H1 (cell line): Measurements from ENCODE around the gene TMEM135.

Source experiments
- BRCA1 ChIP-seq: IDR thresholded peaks from 2 replicates; pipeline ENCODE4 v1.6.1; 2012; ENCODE audit warnings: low read depth, low read length, improper control_type of control experiment
- CBX5 ChIP-seq: fragments of 300-800, 300-1000 bp; sonication (generic); IDR thresholded peaks from 2 replicates; pipeline ENCODE4 v1.7.1; 2016; ENCODE audit warnings: antibody characterized with exemption, low read length, low read depth
- CBX8 ChIP-seq: fragments of 300-800, 300-1000 bp; sonication (generic); IDR thresholded peaks from 2 replicates; pipeline ENCODE4 v1.7.1; 2016; ENCODE audit warnings: low read depth, low read length, borderline replicate concordance
- CHD1 ChIP-seq: IDR thresholded peaks from 2 replicates; pipeline ENCODE4 v1.6.1; 2012; ENCODE audit warnings: low read depth, low read length, improper control_type of control experiment
- EP300 ChIP-seq, 2 experiments: IDR thresholded peaks; 1 replicate in 1 of 2; 2 replicates in 1 of 2; pipeline ENCODE4 v1.6.1; 2011 to 2012; ENCODE audit warnings: low read depth in 2 of 2, low read length in 2 of 2, mild to moderate bottlenecking in 2 of 2, borderline replicate concordance in 1 of 2, inconsistent platforms in 1 of 2, moderate library complexity in 1 of 2
- JUND ChIP-seq: IDR thresholded peaks from 2 replicates; pipeline ENCODE4 v1.6.1; 2011; ENCODE audit warnings: mild to moderate bottlenecking, improper control_type of control experiment, low read length
- KDM1A ChIP-seq: fragments of 200-600, 300-600 bp; sonication (generic); IDR thresholded peaks from 2 replicates; pipeline ENCODE4 v1.7.1; 2016; ENCODE audit warnings: mild to moderate bottlenecking, low read length, borderline replicate concordance
- POLR2A ChIP-seq, 2 experiments: IDR thresholded peaks; 1 replicate in 1 of 2; 2 replicates in 1 of 2; pipeline ENCODE4 v1.6.1; 2011; ENCODE audit warnings: low read depth in 2 of 2, low read length in 2 of 2, mild to moderate bottlenecking in 2 of 2; ENCODE audit errors: control extremely low read depth in 1 of 2
- POLR2AphosphoS5 ChIP-seq: IDR thresholded peaks from 2 replicates; pipeline ENCODE4 v1.6.1; 2011; ENCODE audit warnings: low read depth, low read length
- RAD21 ChIP-seq, 2 experiments: IDR thresholded peaks in 1 of 2; conservative IDR thresholded peaks in 1 of 2; 2 replicates each; pipeline ENCODE4 v1.6.1; 2011; ENCODE audit warnings: low read depth in 2 of 2, low read length in 2 of 2, improper control_type of control experiment in 1 of 2, inconsistent platforms in 1 of 2, mild to moderate bottlenecking in 1 of 2, moderate library complexity in 1 of 2
- SRF ChIP-seq: IDR thresholded peaks from 2 replicates; pipeline ENCODE4 v1.6.1; 2011; ENCODE audit warnings: mild to moderate bottlenecking, low read depth, low read length, moderate library complexity
- ZNF274 ChIP-seq: IDR thresholded peaks from 2 replicates; pipeline ENCODE4 v1.7.0; 2012; ENCODE audit warnings: low read length, borderline replicate concordance; ENCODE audit errors: extremely low read depth
- TF ChIP-seq, protein P1 (sequence below), 3 experiments: IDR thresholded peaks; 1 replicate in 2 of 3; 2 replicates in 1 of 3; pipeline versions ENCODE4 v1.5.1 to v1.6.1; 2011; ENCODE audit warnings: low read length in 3 of 3, mild to moderate bottlenecking in 3 of 3, inconsistent platforms in 2 of 3, low read depth in 1 of 3, moderate library complexity in 1 of 3; ENCODE audit not compliant: insufficient read depth in 1 of 3; ENCODE audit errors: control extremely low read depth in 1 of 3
- TF ChIP-seq, protein P2 (sequence below): IDR thresholded peaks from 2 replicates; pipeline ENCODE4 v1.6.1; 2012; ENCODE audit warnings: low read length, inconsistent platforms

DNA sequence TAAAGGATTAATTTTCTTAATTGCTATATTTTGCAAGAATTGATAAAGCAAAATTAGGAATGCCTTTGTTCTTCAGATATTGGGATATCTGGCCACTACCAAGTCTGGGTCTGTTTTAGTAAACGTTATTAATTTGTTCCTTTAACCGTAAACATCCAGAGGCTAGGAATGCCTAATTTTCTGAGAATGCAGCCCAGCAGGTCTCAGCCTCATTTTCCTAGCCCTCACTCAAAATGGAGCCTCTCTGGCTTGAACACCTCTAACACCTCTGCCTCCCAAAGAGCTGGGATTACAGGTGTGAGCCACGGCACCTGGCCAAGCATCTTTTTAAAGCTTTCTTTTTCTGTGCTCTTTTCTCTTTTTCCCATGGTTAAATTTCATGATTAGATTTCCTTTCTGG, 18.4 kb downstream of the TMEM135 start:
- TF ChIP-seq KDM1A (no peak), ZNF274 (no peak), CBX8 (no peak), POLR2A (IDR thresholded peaks at IDR 0.05; ENCODE audit: control extremely low read depth in 1 of 2, low read depth in 2 of 2, low read length in 2 of 2) (no peak), SRF (no peak), BRCA1 (no peak), CBX5 (no peak), EP300 (IDR thresholded peaks at IDR 0.05; ENCODE audit: borderline replicate concordance in 1 of 2, low read depth in 2 of 2, low read length in 2 of 2) (no peak), CHD1 (no peak), POLR2AphosphoS5 (no peak), RAD21 (IDR thresholded peaks at IDR 0.05 in 1 of 2, conservative IDR thresholded peaks at IDR 0.05 in 1 of 2; ENCODE audit: low read depth in 2 of 2, low read length in 2 of 2) (no peak), JUND (no peak)
- TF ChIP-seq, protein P1, sequence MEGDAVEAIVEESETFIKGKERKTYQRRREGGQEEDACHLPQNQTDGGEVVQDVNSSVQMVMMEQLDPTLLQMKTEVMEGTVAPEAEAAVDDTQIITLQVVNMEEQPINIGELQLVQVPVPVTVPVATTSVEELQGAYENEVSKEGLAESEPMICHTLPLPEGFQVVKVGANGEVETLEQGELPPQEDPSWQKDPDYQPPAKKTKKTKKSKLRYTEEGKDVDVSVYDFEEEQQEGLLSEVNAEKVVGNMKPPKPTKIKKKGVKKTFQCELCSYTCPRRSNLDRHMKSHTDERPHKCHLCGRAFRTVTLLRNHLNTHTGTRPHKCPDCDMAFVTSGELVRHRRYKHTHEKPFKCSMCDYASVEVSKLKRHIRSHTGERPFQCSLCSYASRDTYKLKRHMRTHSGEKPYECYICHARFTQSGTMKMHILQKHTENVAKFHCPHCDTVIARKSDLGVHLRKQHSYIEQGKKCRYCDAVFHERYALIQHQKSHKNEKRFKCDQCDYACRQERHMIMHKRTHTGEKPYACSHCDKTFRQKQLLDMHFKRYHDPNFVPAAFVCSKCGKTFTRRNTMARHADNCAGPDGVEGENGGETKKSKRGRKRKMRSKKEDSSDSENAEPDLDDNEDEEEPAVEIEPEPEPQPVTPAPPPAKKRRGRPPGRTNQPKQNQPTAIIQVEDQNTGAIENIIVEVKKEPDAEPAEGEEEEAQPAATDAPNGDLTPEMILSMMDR (IDR thresholded peaks at IDR 0.05; ENCODE audit: control extremely low read depth in 1 of 3, insufficient read depth in 1 of 3, low read depth in 1 of 3, low read length in 3 of 3): no peak
- TF ChIP-seq, protein P2, sequence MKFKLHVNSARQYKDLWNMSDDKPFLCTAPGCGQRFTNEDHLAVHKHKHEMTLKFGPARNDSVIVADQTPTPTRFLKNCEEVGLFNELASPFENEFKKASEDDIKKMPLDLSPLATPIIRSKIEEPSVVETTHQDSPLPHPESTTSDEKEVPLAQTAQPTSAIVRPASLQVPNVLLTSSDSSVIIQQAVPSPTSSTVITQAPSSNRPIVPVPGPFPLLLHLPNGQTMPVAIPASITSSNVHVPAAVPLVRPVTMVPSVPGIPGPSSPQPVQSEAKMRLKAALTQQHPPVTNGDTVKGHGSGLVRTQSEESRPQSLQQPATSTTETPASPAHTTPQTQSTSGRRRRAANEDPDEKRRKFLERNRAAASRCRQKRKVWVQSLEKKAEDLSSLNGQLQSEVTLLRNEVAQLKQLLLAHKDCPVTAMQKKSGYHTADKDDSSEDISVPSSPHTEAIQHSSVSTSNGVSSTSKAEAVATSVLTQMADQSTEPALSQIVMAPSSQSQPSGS: no peak
